ENCODE data around the gene GAS2. TPM values are rescaled to one million over a fixed set of nuclear protein-coding genes. Genes with fewer than 3 reads are reported as not detected.

Gene GAS2
- total RNA-seq, 1 donor from 2014 or later, result 0.80 TPM

DNA sequence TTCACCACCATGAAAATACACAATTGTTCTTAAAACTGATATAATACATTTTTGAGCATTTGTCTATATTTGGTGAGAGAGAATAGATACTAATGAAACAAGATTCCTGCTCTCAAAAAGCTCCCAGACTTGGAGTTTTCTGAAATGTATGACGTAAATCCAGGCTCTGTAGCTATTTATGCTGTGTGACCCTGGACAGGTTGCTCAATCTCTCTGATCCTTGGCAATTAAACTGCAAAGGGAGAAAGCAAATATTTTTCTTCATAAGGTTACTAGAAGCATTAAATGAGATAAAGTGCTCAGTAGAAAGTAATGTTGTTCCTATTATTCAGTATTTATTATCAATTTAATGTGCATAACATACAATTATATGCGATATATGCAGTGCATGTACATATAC is 120.6 kb downstream of the GAS2 start:
- Mint-ChIP-seq H3K36me3 (ENCODE audit: low read depth) (no peaks in the 10 kb centered on the region), H3K9me3 (no peaks in the 10 kb centered on the region), H3K27me3 (ENCODE audit: low read depth) (peaks cover 2% of the 10 kb centered on the region), H3K4me1 (ENCODE audit: low read depth) (no peaks in the 10 kb centered on the region), H3K4me3 (ENCODE audit: low read depth) (no peak overlapping the region), H3K27ac (no peak overlapping the region)
- intact Hi-C loops (cut with micrococcal nuclease), result loop anchor here (1.0 to 5.0 kb wide), 3 partner anchors 118 to 540 kb away; no protein-coding TSS in a partner anchor
- no peak for DNase-seq (ENCODE audit: low spot score)

DNA sequence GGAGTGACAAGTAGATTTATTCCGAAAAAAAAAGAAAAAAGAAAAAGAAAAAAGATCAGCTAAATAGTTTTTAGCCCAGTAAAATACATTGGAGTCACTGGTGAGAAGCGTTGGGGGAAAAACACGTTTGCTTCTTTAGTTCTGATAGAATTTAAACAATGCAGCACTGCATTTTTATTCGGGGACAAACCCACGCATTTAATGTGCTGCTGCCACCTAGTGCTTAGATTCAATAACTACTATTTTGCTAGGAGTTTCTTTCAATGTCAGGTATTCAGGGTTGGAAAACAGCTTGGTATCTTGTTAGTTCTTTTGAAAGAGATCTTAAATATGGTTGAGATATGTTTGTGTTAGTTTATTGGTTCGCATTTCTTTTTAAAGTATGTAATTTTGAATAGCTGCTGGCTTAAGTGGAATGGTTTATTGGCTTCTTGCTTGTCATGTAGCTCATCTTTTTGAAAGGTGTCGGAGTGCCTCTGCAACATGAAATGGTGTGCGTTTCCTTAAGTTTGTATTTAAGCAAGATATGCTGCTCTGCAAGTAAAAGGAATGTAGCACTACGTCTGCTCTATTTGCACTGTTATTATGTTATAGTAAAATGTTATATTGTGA is 121.2 kb downstream of the GAS2 start:
- H3K4me3 Mint-ChIP-seq (ENCODE audit: low read depth), result no peak overlapping the region
- H3K9me3 Mint-ChIP-seq, result no peaks in the 10 kb centered on the region
- H3K36me3 Mint-ChIP-seq (ENCODE audit: low read depth), result no peaks in the 10 kb centered on the region
- no peak for DNase-seq (ENCODE audit: low spot score)
- H3K27ac Mint-ChIP-seq, result no peak overlapping the region
- H3K27me3 Mint-ChIP-seq (ENCODE audit: low read depth), result peaks cover 2% of the 10 kb centered on the region
- intact Hi-C loops (cut with micrococcal nuclease), result loop anchor here (1.0 to 5.0 kb wide), 3 partner anchors 119 to 540 kb away; no protein-coding TSS in a partner anchor
- no peaks in the 10 kb centered on the region for H3K4me1 Mint-ChIP-seq (ENCODE audit: low read depth)

DNA sequence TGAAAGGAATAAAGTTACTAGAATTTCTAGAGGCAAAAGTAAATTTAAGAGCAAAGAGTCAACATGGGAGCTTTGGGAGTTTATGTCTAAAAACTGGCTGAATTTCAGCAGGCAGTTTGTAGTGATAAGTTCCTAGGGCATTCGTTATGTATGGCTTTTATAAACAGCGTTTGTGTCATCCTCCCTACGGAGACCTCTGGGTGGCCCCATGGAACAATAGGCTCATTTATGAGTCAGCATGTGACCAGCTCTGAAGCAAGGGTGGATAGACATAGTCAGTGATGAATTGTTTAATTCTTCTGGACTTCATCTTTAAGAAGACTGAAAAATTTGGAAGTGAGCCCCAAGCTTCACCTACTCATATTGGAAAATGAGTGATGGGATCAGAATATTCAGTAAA is 126.1 kb downstream of the GAS2 start:
- Mint-ChIP-seq H3K27ac (no peak overlapping the region), H3K4me1 (ENCODE audit: low read depth) (no peaks in the 10 kb centered on the region), H3K27me3 (ENCODE audit: low read depth) (no peaks in the 10 kb centered on the region), H3K4me3 (ENCODE audit: low read depth) (no peak overlapping the region), H3K9me3 (no peaks in the 10 kb centered on the region), H3K36me3 (ENCODE audit: low read depth) (no peaks in the 10 kb centered on the region)
- no peak for DNase-seq (ENCODE audit: low spot score)
- intact Hi-C loops (cut with micrococcal nuclease), result no loop called here

DNA sequence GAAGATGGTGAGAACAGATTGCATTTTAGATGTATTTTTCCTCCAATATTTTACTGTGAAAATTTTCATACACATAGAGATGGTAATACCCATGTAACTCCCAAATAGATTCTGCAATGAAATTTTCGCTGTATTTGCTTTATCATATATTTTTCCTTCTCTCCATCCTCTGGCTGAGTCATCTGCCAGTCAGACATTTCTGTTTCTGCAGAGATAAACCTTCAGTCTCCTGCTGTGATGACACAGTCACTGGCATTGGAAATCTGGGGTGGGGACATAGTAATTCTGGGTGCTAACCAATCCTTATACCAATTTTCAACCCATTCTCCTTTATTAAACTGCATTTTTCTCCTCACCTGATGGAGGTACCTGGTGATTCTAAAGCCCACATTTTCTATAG is 129.5 kb downstream of the GAS2 start:
- DNase-seq (ENCODE audit: low spot score), result no peak
- peaks cover 2% of the 10 kb centered on the region for H3K27me3 Mint-ChIP-seq (ENCODE audit: low read depth)
- no peaks in the 10 kb centered on the region for H3K36me3 Mint-ChIP-seq (ENCODE audit: low read depth)
- H3K9me3 Mint-ChIP-seq, result no peaks in the 10 kb centered on the region
- intact Hi-C loops (cut with micrococcal nuclease), result no loop called here
- H3K4me1 Mint-ChIP-seq (ENCODE audit: low read depth), result no peaks in the 10 kb centered on the region
- H3K4me3 Mint-ChIP-seq (ENCODE audit: low read depth), result no peak overlapping the region
- H3K27ac Mint-ChIP-seq, result no peak overlapping the region

DNA sequence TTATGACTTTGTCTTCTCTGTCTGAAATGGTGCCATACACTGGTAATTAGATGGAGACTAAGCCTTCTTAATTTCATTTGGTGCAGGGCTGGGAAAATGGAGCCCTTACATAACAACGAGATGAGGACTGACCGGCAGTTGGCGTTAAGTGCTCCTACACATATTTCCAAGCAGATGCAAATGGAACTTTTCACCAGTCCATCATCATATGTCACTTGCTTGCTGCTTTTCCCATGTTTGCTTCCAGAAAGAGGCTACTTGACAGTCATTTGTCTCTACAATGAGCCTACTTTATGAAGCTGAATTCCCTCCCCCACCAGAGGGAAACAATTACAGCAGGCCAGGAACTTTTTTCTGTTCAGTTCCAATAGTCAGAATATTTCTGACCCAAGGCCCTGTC is 130.6 kb downstream of the GAS2 start:
- Mint-ChIP-seq H3K36me3 (ENCODE audit: low read depth) (no peaks in the 10 kb centered on the region), H3K4me1 (ENCODE audit: low read depth) (no peaks in the 10 kb centered on the region), H3K9me3 (no peaks in the 10 kb centered on the region), H3K27me3 (ENCODE audit: low read depth) (peaks cover 2% of the 10 kb centered on the region), H3K27ac (no peak overlapping the region), H3K4me3 (ENCODE audit: low read depth) (no peak overlapping the region)
- intact Hi-C loops (cut with micrococcal nuclease), result no loop called here
- no peak for DNase-seq (ENCODE audit: low spot score)

DNA sequence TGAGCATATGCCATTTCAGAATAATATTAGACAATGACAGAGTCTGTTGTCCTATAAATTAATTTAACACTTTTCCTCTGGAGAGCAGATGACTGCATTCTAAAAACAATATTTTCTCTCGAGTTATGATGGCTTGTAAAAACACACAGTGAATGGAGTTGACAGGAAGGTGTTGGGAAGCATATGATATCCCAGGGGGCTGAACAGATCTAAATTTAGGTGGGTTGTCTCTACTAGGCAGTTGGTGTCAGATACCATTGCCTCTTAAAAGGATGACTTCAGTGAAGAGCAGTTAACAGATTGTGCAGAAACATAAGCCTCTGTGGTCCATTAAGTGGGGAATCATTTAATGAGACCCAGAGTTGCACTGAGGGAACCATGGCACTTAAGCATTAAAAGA is 132.5 kb downstream of the GAS2 start:
- intact Hi-C loops (cut with micrococcal nuclease), result no loop called here
- Mint-ChIP-seq H3K36me3 (ENCODE audit: low read depth) (no peaks in the 10 kb centered on the region), H3K27me3 (ENCODE audit: low read depth) (peaks cover 2% of the 10 kb centered on the region), H3K4me1 (ENCODE audit: low read depth) (no peaks in the 10 kb centered on the region), H3K27ac (no peak overlapping the region), H3K4me3 (ENCODE audit: low read depth) (no peak overlapping the region), H3K9me3 (no peaks in the 10 kb centered on the region)
- no peak for DNase-seq (ENCODE audit: low spot score)

DNA sequence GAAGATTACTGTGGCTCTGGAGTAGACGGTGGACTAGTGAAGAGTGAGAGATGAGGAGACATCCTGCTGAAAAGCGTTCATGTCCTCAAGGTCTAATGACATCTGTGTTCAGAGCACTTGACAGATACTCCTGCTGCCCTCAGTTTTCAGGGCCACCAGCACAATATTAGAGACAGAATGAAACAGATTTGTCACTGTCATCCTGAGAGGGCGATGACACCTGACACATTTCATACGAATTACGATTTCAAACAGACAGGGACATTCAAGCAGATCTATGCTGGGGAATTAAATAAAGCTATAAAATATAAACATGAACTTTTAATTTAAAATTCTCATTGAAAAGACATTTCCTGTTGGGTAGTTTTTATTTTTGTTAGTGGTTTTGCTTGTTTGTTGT is 134.1 kb downstream of the GAS2 start:
- intact Hi-C loops (cut with micrococcal nuclease), result no loop called here
- H3K27ac Mint-ChIP-seq, result no peak overlapping the region
- no peak overlapping the region for H3K4me3 Mint-ChIP-seq (ENCODE audit: low read depth)
- H3K36me3 Mint-ChIP-seq (ENCODE audit: low read depth), result no peaks in the 10 kb centered on the region
- peaks cover 2% of the 10 kb centered on the region for H3K27me3 Mint-ChIP-seq (ENCODE audit: low read depth)
- no peak for DNase-seq (ENCODE audit: low spot score)
- no peaks in the 10 kb centered on the region for H3K9me3 Mint-ChIP-seq
- no peaks in the 10 kb centered on the region for H3K4me1 Mint-ChIP-seq (ENCODE audit: low read depth)

DNA sequence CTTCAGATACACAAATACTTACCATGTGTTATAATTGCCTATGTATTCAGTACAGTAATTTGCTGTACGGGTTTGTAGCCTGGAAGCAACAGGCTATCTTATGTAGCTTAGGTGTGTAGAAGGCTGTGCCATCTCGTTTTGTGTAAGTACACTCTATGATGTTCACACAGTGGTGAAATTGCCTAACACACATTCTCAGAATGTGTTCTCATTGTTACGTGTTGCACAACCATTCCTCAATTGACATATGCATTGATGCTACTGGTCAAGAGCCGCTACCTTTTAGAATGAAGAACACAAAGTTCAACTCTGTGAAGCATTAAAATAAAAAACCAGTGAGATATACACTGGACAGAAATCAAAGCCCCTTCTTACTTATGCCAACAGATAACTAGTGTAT is 136.4 kb downstream of the GAS2 start:
- intact Hi-C loops (cut with micrococcal nuclease), result no loop called here
- H3K27ac Mint-ChIP-seq, result no peak overlapping the region
- no peak overlapping the region for H3K4me3 Mint-ChIP-seq (ENCODE audit: low read depth)
- H3K4me1 Mint-ChIP-seq (ENCODE audit: low read depth), result no peaks in the 10 kb centered on the region
- DNase-seq (ENCODE audit: low spot score), result no peak
- peaks cover 2% of the 10 kb centered on the region for H3K27me3 Mint-ChIP-seq (ENCODE audit: low read depth)
- H3K9me3 Mint-ChIP-seq, result no peaks in the 10 kb centered on the region
- H3K36me3 Mint-ChIP-seq (ENCODE audit: low read depth), result no peaks in the 10 kb centered on the region

DNA sequence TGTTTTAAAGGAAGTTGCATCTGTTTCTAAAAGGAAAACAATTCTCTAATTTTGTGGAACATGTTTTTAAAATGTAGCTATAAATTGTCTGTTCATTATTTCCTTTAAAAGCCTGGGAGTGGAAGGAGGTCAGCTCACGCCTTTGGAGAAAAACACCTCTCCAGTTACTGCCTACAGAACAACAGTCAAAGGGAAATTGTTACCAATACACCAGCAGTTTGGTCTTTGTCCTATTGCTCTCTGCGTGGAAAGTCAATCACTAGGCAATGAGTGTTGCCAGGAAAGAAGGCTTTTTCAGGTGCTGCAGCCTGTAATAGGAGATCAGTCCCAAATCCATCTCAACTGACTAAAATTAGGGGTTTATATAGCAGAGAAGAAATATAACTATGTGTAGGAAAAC is 141.0 kb downstream of the GAS2 start:
- H3K4me1 Mint-ChIP-seq (ENCODE audit: low read depth), result no peaks in the 10 kb centered on the region
- DNase-seq (ENCODE audit: low spot score), result no peak
- peaks cover 5% of the 10 kb centered on the region for H3K9me3 Mint-ChIP-seq
- no peak overlapping the region for H3K27ac Mint-ChIP-seq
- no peak overlapping the region for H3K4me3 Mint-ChIP-seq (ENCODE audit: low read depth)
- H3K27me3 Mint-ChIP-seq (ENCODE audit: low read depth), result no peaks in the 10 kb centered on the region
- intact Hi-C loops (cut with micrococcal nuclease), result no loop called here
- H3K36me3 Mint-ChIP-seq (ENCODE audit: low read depth), result no peaks in the 10 kb centered on the region

DNA sequence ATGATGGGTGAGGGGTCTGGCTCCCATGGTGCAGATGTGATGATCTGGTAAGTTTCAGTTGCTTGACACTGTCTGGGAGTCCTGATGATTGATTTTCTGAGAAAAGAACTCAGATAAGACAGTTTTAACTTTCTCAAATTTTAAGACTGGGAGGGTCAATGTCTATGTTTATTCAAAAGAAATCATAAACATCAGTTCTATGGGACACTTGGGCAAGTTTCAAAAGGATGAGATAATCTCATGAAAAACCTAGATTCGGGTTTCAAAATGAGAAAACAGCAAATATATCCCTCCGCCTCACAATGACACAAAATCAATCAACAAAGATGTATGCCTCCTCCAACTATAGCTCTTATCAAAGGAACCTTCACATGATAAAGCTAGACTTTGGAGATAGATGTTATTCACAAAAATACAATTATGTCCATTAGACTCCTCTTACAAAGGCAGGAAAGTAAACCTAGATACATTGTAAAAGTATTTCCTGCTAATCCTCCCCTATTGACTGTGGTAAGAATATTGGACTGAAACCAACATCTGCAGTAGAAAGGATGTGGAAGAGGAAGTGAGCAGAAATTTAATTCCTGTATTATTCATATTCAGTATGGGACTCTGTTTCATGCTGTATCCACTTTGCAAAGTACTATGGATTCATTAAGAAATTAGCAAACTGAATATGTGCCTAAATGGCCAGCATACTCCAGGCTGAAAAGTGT is 141.6 kb downstream of the GAS2 start:
- no peak for DNase-seq (ENCODE audit: low spot score)

DNA sequence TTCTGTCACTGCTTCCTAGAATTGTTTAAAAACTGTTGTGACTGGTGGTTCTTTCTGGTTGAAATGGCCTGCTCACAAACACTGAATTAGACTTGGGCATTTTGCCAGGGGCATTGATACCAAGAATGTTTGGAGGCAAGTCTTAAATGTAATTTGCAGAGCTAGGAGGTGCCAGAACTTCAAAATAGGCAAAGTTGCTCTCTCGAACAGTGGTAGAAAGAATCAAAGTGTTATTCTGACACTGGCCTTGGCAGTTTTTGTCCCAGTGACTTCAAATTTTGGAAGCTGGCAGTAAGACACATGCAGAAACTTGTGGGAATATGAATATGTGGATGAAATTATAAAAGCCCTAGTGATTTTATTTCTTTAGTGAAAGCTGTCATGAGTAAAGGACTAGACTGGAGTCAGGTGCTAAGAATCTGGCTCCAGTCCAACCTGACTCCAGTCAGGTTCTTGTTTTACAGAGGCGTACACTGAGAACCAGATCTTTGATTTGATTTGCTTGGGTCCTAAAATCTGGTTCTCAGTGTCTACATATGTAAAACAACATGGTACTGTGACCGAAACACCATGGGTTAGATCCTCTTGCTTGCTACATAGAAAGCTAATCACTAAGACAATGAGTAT is 142.3 kb downstream of the GAS2 start:
- intact Hi-C loops (cut with micrococcal nuclease), result no loop called here
- no peak overlapping the region for H3K27ac Mint-ChIP-seq
- H3K36me3 Mint-ChIP-seq (ENCODE audit: low read depth), result no peaks in the 10 kb centered on the region
- H3K4me1 Mint-ChIP-seq (ENCODE audit: low read depth), result no peaks in the 10 kb centered on the region
- no peak for DNase-seq (ENCODE audit: low spot score)
- peaks cover 5% of the 10 kb centered on the region for H3K9me3 Mint-ChIP-seq
- no peaks in the 10 kb centered on the region for H3K27me3 Mint-ChIP-seq (ENCODE audit: low read depth)
- no peak overlapping the region for H3K4me3 Mint-ChIP-seq (ENCODE audit: low read depth)

More for the DNA sequence above, 141.6 kb downstream of the GAS2 start:
- Mint-ChIP-seq H3K4me1 (ENCODE audit: low read depth) (no peaks in the 10 kb centered on the region), H3K27me3 (ENCODE audit: low read depth) (no peaks in the 10 kb centered on the region), H3K9me3 (peaks cover 5% of the 10 kb centered on the region), H3K27ac (no peak overlapping the region), H3K4me3 (ENCODE audit: low read depth) (no peak overlapping the region), H3K36me3 (ENCODE audit: low read depth) (no peaks in the 10 kb centered on the region)
- intact Hi-C loops (cut with micrococcal nuclease), result no loop called here

DNA sequence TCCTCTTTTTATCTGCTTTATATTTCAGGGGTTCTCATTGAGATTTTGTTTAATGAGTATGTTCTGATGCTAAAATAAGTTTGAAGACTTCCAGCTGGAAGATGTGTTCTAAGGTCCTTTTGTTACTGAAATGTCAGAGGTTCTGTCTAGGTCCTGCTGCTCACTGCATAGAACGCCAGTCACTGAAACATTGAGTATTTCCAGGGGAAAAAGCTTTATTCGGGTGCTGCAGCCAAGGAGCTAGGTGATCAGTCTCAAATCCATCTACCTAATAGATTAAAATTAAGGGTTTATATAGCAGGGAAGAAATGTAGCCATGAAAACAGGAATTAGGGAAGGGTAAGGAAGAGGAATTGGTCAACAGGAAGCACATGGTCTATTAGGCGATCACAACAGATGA is 143.5 kb downstream of the GAS2 start:
- peaks cover 5% of the 10 kb centered on the region for H3K9me3 Mint-ChIP-seq
- no peak overlapping the region for H3K4me3 Mint-ChIP-seq (ENCODE audit: low read depth)
- no peaks in the 10 kb centered on the region for H3K36me3 Mint-ChIP-seq (ENCODE audit: low read depth)
- no peak overlapping the region for H3K27ac Mint-ChIP-seq
- intact Hi-C loops (cut with micrococcal nuclease), result no loop called here
- no peak for DNase-seq (ENCODE audit: low spot score)
- H3K27me3 Mint-ChIP-seq (ENCODE audit: low read depth), result no peaks in the 10 kb centered on the region
- H3K4me1 Mint-ChIP-seq (ENCODE audit: low read depth), result no peaks in the 10 kb centered on the region

DNA sequence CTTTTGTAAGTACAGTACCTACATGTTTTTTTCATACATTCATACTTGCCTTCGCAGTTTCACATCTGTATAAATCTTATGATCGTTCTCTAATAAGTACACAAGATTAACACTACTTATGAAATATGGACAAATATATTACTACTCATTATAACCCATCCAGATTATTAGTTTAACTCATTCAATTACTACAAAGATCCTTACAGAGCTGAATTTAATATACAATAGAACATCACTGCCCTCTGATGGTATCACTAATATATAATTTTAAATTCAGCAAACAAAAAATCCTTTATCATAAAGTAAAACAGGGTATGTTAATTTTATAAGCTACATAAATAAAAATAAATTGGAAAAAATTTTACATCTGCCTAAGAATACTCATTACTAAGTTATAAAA is 155.8 kb downstream of the GAS2 start:
- Mint-ChIP-seq H3K4me1 (ENCODE audit: low read depth) (no peaks in the 10 kb centered on the region), H3K36me3 (ENCODE audit: low read depth) (peaks cover 39% of the 10 kb centered on the region), H3K4me3 (ENCODE audit: low read depth) (no peak overlapping the region), H3K27ac (no peak overlapping the region), H3K27me3 (ENCODE audit: low read depth) (no peaks in the 10 kb centered on the region), H3K9me3 (no peaks in the 10 kb centered on the region)
- intact Hi-C loops (cut with micrococcal nuclease), result no loop called here
- DNase-seq (ENCODE audit: low spot score), result no peak
